Tongue (tissue), 2 donors: Measurements from ENCODE around the gene MAP4K4. TPM values are rescaled to one million over a fixed set of nuclear protein-coding genes. Genes with fewer than 3 reads are reported as not detected.

Source experiments
- DNase-seq: peaks from one replicate; pipeline ENCODE4 v3.0.0-alpha.2; 2015
- total RNA-seq: library from RNA; depleted of rRNA; stranded (reverse); fragments of >200 nt; gene quantifications from one replicate; pipeline ENCODE4 v1.2.3, GENCODE V29; 2014

MAP4K4 gene
- total RNA-seq, 1 donor from 2014 or later = 111 TPM

DNA sequence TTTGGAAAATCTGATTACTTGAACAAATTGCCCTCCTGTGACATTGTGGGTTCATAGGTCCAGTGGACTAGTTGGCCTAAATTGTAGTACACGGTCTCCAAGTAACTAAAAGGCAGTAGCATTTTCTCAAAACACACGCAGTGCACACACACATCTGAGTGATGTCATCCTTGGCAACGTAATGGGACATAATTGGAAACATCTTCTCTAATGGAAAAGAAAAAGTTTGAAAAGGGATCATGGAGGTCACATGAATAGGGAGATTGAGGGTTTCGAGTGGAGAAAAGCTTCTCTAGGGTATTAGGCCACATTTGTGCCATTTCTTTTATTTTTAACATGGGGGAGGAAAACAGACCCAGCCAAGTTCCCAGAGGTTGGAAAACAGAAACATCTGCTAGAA, 93.3 kb downstream of the MAP4K4 start:
- peak; percentile 89 for DNase-seq

DNA sequence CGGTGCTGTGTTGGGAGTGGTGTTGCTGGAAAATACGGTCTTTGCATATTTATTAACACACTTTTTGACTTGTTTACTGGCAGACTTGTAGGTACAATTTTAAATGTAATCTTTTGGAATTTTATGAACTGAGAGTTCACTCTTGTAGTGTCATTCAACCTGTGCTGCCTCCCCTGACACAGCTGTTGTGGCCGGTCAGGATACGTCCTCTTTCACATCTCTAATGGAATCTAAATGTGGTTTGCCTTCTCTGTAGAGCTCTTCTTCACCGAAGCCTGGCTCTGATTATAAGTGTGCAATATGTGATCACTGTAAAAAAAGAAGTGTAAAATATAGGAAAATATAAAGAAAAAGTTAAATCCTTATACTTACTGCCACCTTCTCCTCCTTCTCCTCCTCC, 94.7 kb downstream of the MAP4K4 start:
- no peak for DNase-seq

DNA sequence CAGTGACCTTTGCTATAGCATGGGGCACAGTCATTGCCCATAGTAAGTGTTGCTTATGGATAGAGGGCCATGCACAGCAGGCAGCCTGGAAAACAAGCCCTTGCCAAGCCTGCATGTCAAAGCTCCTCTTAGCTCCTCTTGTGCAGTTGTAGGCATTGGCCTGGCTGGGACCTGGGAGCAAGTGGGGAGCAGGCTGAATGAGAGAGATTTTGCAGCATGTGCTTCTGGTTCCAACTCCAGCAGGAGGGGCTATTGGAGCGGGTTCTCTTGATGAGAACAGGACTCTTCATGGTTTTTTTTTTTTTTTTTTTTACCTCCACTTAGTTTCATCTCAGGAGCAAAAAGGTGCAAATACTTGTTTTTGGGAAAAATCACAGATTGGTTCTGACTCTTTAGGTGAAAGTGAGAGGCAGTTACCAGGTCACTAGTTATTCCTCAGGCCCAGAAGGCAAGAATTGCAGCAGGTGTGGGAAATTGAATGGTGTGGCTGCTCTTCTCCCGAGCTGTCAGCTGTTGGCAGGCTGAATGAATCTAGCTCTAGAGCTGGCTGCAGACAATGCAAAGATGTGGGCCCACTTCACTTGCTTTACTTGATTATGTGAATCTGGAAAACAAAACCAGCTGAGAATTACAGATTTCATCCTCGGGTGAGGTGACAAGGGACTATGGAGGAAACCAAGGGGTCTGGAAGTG, 95.9 kb downstream of the MAP4K4 start:
- DNase-seq = peak; percentile 88

DNA sequence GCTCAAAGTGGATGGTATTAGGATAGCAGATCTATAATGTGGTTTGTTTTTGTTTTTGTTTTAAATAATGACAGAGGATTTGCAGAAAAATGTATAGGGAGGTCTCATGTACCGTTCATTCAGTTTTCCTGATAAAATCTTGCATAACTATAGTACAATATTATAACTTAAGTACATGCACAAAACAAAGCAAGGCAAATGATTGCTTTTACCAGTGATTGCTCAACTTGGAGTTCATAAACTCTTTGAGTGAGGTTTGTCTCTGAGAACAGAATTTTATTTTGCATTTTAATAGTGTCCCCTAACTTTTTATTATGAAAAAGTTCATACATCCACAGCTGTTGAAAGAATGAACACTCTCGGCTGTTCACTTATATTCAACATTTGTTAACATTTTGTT, 96.6 kb downstream of the MAP4K4 start:
- no peak for DNase-seq

DNA sequence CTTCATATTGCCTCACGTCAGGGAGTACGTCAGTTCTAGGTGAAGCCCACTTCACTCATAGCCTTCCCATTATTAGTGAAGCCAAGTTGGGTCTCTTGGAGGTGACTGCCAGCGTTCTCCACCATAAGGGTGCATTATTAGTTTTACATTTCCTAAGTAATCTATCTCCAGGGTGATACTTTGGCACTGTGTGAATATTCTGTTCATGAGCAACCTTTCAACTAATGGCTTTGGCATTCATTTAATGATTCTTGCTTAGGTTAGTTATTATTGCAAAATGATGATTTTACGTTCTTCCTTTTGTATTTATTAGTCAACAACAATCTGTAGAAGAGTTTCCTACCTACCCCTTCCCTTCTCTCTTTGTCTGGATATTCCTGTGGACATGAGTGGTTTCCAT, 97.5 kb downstream of the MAP4K4 start:
- DNase-seq = no peak

DNA sequence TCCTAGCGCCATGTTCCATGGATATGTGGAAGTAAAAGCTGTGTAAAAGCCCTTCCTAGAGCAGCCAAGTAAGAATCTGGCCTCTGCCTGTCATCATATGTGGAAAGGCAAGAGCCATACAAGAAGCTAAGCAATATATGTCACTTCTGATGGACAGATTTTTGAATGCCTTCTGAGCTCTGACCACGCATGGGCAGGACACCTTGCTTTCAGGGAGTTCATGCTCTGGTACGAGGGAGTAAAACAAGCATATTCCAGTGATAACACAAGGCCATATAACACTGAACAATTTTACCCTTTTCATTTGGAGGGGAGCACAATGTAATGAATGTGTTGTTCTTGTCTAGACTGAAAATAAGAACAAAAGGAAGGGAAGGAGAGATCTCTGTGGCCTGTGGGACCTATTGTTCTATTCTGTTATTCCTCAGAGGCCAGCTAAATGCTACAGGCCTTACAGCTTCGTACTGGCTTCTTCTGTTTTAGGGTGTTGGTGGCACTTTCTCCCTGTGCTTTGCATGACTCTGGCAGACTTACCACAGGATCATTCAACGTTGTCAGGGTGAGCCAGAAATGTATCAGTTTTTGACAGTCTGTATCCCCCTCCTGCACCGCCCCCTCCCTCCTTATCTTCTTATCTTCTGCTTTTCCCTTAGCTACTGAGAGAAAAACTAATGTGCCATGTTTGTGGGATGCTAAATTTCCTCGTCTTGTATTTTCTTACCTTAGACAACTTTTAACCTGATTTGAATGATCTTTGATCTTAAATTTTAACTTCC, 99.5 kb downstream of the MAP4K4 start:
- no peak for DNase-seq

DNA sequence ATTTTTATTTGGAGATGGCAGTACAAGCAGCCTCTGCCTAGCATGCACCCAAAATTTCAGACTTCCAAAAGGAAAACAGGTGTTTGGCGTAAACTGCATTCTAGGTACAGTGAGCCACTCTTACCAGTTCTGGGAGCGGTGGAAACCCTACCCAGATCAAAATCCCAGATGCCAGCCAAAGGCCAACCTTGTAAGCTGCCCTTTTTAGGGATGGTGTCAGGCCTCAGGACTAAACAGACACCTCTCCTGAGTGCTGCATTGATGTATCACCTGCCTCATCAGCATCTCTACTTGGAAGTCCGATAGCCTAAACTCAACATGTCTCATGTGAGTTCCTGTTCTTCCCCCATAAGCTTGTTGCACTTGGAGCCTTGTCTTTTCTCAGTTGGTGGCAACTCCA, 104.0 kb downstream of the MAP4K4 start:
- DNase-seq = no peak

DNA sequence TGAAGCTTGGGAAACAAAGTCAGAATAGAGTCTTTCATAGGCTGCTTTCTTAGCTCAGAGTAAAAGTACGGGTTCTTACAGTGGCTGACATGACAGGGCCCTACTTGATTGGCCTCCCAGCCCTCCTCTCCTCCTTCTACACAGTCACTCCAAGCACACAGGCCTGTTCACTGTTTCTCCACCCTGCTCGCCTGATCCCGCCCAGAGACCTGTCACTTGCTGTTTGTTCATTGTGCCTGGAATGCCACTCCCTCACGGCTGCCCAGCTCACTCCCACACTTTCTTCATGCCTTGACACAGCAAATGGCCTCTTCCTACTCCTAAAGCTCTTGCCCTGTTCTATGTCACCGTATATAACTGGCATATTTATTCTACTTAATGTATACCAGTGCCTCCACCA, 104.8 kb downstream of the MAP4K4 start:
- no peak for DNase-seq

DNA sequence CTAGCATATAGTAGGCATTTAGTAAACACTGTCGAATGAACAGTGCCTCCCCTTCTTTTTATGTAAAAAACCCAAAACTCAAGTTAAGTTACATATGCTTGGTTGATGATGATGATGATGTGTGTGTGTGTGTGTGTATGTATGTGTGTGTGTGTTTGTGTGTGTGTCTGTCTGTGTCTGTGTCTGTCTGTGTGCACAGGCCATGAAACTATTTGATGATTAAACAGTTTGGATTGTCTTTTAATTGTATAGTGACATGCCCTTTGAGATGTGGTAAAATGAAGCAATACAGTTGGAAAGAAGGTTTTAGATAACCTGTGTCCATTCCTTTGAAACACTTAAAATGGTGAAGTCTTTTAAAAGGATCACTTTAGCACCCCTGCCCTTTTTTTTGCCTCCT, 105.6 kb downstream of the MAP4K4 start:
- no peak for DNase-seq

DNA sequence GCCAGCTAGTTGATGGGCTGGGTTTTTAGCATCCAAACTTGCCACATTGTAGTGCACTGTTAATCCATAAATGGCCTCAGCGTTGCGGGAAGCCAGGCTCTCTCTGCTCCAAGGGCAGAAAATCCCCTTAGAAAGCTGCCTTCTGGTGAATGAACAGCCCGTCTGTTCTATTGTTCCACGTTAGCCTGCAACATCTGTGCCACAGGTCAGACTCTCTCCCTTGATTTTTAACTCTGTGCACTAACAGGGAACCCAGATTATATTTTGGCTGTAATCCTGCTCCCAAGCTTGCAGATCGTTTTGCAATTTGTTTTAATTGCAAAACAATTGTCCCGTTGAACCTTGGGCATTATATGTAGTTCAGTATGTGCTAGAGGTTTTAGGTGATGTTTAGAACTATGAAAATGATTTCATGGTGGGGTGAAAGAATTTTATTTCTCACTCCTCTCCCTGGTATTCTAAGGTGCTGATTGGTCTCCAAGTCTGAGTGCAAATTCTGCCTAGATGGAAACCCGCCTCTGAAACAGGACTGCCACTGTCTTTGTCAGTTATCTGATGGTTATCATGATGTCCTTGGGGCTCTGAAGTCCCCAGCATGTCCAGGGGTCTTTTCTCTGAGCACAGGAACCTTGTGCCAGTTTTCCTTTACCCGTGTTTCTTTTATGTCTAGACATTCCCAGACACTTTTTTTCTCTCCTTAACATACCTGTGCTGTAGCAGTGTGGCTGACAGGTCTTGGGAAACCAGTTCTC, 106.6 kb downstream of the MAP4K4 start:
- DNase-seq = no peak

DNA sequence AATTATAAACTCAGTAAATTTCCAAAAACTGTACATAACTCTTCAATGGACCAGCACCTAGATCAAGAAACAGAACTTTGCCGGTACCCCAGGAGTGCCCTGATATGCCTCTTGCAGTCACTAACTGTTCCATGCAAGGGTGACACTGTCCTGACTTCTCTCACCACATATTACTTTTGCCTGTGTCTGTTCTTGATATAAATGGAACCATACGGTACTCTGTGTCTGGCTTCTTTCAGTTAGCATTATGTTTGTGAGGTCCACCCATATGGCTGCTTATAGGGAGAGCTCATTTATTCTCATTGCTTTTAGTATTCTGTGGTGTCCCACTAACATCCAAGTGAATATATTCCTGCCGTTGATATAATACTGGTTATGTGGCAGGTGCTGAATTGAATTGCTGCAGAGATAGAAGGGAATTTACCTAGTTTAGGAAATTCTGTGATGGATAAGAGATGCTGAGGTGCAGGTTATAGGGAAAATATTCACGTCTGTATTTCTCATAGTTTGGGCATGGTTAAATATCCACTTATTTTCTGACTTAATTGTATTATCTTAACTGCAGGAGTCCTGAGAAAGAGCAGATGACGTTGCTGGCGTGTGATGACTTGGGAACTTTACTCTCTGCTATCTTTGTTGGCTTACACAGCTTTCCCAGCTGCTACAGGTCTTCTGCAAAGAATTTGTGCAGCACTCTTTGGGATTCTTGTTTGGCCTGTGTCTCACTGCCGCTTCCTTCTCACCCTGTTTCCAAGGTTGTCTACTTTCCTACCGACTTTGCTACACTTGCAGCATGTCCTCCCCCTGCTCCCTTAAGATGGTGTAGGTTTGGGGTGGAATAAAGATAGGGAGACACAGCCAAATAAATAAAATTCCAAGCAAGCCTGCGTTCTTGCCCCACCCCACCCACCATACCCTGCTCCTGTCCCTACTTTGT, 107.9 kb downstream of the MAP4K4 start:
- DNase-seq = peak; percentile 54

DNA sequence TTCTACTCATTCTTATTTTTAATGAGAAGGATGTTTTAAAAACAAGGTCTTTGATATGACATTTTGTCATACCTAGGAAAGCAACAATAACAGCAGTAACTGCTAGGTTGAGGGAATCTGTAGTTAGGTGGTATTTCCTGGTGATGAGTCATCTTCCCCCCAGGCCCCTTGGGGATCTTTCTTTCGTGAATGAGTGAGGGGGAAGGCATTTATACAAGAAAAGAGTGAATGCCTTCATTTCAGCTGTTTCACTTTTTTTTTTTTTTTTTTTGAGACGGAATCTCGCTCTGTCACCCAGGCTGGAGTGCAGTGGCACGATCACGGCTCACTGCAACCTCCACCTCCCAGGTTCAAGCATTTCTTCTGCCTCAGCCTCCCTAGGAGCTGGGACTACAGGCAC, 108.6 kb downstream of the MAP4K4 start:
- DNase-seq = no peak

DNA sequence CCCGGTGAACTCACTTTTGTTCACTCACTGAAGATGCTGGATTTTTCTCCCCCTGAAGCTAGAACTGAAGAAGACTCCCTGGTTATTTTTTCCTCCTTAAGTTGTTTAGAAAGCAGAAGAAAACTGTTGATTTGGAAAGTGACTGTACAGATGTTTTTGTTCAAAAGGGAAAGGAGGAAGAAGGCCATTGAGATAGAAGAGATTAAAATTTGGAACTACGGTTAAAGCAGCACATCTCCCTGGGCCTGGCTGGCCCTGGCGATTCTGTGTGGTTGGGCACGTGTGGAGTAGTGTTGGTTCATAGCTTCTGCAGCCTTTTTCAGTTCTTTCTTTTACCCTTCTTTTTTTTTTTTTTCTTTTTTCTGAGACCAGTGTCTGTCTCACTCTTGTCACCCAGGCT, 109.2 kb downstream of the MAP4K4 start:
- DNase-seq = no peak

DNA sequence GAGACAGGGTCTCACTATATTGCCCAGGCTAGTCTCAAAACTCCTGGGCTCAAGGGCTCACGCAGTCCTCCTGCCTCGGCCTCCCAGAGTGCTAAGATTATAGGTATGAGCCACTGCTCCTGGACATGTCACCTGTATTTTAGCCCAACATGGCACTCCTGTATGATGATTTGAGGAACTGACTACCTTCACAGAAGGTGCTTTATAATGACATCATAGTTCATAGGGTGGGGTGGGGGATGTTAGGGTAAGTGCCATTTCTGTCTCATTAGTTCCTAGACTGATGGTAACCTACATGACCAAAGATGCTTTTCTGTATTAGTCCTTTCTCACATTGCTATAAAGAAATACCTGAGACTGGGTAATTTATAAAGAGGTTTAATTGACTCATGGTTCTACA, 109.7 kb downstream of the MAP4K4 start:
- no peak for DNase-seq

DNA sequence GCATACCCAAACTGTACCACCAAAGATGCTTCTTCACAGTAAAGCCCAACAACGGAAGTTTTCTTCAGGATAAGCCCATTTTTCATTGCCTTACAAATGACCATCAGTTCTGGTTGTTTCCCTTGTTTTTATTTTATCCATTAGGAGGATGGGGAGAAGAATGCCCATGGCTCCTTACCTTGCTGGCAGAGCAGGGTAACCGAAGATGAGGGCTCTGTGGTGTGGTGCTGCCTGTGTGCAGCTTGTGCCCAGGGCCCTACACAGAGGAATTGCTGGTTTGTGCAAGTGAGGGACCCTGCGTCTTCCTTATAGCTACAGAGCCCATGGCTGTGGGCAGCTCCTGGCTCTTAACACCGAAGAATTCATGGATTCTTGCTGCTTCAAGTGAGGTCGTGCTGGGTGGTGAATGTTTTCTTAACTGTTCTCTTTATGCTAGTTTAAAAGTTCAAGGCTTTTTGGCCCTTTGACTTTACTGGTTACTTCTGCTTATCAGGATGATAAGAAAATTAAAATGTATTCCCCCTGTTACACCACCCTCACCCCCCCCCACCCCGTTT, 110.6 kb downstream of the MAP4K4 start:
- DNase-seq = no peak

DNA sequence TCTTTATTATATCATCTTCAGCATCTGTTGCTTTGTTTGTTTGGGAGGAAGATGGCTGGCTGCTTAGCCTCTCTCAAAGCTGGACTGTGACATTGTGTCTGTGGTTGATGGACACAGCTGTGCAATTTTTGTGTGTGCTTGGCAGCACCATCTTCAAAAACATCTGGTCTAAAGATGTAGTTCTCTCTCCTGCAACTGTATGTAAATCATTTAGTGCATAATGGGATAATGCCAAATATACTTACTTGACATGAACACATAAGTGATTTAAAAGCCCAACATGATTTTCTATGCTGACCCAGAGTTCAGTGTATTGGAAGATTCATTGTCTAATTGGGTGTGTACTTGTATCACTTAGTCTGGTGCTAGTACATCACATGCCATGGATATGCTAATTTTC, 112.2 kb downstream of the MAP4K4 start:
- DNase-seq = peak; percentile 82

DNA sequence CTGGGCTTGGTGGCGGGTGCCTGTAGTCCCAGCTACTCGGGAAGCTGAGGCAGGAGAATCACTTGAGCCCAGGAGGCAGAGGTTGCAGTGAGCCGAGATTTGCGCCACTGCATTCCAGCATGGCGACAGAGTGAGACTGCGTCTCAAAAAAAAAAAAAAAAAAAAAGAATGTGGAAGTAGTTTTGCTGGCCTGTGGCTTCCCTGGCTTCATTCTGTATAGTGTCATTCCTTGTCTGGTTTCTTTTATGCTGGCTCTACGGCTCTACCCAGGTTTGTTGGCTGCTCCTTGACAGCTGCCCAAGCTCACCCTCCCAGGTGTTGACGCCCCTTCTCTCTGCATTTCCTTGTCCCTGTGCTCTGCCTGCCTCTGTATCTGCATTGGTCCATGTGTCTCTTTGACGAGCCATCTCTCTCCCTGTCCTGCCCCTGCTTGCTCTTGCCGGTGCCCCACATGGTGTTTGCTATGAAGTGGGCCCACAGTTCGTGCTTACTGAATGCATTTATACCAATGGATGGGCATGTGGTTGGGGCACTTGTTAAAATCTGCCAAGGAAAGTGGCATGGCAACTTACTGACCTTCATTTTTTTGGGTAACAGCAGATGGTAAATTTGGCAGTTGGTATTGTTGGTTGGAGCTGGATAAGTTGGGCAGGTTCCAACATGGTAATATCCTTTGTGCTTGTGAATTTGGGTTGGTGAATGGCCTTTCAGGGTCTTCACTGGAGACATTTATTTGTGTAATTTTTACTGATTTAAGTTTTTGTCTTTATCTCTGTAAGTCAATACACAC, 113.9 kb downstream of the MAP4K4 start:
- DNase-seq = no peak

DNA sequence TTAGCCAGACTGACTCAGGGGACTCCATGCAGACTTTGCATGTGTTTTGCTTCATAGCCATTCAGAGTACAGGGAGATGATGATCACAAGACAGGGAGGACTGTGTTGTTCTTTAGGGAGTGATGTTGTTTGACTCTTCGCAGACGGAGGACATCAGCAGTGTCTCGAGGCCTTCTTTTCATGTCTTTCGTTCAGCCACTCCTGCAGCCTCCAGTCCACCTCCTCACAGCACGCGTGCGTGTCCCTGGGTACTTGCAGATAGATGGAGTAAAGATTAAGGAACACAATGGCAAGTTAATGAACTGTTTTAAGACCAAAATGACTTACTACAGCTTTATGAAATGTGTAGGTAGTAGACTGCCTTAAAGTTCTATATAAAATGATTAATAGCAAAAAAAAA, 114.7 kb downstream of the MAP4K4 start:
- DNase-seq = no peak

DNA sequence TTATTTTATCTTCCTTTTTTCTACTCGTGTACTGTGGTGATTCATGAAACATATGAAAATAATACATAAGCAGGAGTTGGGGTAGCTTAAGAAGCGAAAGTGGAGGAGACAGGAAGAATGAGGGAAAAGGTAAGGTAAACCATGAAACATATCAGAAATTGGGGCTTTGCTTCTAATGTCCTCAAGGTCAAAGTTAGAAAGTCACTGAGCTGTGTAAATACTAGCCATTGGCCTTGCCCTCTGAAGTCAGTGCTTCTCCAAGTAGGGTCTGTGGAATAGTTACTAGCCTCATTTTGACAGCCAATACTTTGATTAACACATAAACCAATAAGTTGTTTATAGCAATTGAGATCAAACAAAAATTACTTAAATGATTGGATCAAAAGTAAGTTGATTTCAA, 117.2 kb downstream of the MAP4K4 start:
- no peak for DNase-seq

DNA sequence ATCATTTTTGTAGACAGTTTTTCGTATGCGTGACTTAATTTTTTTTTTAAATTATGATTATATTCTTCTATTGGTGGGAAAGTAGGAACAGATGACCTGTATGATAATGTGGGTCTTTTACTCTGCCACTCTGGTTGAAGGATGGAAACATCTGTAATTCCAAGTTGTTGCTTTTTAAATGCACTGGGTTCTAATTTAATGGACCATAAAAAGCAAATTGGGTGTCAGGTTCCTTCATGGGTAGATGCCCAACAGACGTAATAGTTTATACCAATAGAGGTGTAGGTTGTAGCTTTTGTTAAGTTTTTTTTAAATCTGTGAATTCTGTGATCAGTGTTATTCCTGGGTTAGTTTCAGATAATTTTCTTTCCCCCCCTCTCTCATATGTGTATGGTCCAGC, 117.6 kb downstream of the MAP4K4 start:
- no peak for DNase-seq
